Suppressor macrophage treated with lipopolysaccharide for 1 hour (primary cell): ENCODE measurements around the gene IL1RL1.

Experiments used
- DNase-seq, 3 donors: peaks; one replicate each; pipeline ENCODE4 v3.0.0-alpha.2; 2020 to 2022

Gene IL1RL1

DNA sequence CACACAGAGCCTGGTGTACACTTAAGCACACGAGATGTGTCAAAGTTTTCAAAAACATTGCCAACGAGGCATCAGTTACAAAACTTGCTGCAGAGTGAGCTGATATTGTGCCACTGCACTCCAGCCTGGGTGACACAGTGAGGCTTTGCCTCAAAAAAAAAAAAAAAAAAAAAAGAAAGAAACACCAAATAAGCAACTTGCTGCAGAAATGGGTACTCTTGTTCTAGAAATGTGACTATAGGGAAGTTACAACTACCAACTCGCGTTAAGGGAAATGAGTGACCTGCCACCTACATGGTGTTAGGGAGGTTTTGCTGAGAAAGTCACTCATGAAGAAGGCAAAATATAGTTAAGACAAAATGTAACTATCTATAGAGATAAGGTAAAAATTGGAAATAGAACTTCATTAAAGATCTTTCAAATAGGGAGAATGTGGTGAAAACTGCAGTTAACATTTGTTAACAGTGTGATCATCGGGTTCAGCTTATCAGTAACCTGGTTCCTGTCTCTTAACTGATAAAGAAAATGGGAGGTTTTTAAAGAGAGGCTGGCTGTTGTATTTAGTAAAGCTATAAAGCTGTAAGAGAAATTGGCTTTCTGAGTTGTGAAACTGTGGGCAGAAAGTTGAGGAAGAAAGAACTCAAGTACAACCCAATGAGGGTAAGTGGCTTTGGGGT, at the start of gene IL1RL1:
Gene IL1RL1 (plus strand): TSS at position 600 of the 677 bp plus-strand sequence. CDS start 26,702 bp downstream, outside the sequence.
- peak; percentile 49 to 77 (median 68) for DNase-seq

DNA sequence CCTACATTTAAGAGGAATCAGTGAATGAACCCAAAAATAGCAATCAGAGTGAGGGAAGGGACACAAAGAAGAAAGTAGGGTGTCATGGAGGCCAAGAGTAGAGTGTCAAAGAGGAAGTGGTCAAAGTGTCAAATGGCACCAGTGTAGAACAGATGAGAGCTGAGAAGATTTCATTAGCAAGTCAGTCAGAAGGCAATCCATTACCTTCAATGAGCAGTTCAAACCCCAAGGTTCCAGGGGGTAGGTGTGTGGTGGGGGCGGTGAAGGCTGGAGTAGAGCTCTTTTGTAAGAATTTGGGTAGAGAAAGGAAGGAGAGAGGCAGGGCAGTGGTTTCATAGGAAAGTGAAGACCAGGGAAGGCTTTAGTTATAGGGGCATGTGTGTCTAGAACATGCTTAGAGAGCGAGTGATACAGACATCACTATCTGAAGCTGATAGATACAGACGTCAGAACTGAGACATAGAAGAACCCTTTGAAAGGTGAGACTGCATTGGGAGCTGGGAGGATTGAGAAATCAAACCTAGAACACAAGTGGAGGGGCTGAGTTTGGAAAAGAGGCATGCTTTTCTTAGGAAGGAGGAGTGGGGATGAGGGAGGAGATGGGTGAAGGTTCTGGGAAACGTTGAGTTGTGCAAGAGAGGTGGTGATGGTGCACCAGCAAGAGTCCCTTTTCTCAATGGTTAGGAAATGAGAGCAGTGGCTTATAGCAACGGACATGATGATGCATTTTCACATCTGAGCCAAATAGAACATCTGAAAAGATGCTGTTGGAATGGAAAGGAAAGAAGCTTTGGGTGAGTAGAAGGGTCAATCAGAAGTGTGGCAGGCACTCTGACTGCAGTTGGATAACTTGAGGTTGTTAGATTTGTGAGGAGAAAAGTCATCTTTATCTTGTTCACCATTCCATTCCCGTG, 48.9 kb upstream of the IL1RL1 start:
- DNase-seq = no peak

DNA sequence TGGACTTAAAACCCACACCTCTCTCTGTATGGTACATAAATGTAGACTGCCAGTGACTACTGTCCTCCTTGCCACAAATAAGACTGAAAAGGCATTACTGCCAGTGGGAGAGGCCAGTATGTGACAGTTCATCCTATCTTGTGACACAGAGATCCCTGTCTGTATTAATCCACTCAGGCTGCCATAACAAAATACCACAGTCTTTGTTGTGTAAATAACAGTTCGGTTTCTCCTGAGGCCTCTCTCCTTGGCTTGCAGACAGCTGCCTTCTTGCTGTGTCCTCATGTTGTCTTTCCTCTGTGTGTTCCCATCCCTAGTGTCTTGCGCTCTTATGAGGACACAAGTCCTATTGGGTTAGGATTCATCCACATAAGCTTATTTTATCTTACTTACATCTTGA, 46.4 kb upstream of the IL1RL1 start:
- no peak for DNase-seq

DNA sequence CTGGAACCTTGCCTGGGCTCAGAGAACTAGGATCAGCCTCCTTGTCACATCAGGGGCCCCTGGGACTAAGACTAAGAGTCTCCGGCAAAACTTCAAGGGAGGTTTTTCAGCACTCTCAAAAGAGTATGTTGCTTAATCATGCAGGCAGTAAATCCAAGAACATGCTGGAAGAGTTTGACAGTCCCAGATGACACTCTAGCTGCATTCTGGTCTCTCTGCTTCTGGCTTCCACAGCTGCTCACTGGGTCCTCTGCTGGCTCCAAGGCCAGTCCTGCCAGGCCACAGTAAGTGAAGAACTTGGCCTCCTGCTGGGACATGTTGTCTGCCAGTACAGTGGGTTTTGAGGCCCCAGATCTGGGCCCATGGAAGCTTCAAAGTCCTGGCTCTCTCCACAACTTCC, 45.2 kb upstream of the IL1RL1 start:
- no peak for DNase-seq

DNA sequence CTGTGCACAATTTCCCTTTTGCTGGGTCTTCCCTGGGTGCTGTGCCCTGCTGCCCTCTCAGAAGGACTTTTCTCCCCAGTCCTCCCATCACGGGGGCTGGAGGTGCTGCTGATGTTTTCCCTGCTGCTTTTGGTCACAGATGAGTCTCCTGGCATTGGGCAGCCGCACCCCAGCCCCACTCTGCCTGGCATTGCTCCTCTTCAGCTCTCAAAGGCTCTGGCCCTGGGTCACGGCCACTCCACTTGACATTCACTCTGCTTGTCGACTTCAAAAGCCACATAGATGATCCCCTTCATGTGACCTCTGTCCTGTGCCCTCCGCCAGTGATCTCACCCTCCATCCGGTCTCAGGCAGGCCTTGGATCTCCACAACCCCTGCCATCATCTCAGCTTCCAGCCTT, 43.6 kb upstream of the IL1RL1 start:
- DNase-seq = no peak

DNA sequence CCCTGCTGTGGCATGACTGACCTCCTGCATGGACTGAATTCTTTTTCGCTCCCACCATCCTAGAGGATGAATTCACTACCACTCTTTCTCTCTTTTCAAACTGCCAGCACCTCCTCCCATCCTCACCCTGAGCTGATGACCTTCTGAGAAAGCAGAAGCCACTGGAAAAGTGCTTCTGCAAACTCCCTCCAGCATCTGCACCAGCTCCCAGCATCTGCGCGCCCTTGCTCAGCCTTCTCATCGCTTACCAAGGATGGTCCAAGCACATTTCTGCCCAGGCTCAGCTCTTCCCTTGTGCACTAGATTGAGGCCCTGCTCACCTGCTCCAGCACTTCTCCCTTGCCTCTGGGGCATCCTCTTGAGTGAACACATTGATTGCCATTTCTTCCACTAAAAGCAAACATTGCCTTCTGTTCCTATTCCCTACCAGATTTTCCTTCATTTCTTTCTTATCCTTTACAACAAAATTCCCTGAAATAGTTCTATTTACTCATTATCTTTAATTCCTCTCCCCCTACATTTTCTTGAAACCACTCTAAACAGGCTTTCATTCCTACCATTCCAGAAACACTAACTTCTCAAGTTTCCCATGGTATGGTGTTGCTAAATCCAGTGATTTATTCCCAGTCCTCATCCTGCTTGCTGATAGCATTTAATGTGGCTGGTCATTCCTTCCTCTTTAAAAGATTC, 42.7 kb upstream of the IL1RL1 start:
- DNase-seq = no peak

DNA sequence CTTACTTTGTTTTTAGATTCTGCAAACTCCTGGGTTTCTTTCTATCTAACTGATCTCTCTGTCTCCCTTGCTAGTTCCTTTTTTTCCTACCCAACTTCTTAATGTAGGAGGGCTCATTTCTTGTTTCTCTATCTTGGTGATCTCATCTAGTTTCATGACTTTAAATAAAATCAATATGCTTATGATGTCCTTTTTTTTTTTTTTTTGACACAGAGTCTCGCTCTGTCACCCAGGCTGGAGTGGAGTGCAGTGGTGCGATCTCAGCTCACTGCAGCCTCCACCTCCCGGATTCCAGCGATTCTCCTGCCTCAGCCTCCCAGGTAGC, 42.2 kb upstream of the IL1RL1 start:
- peak; percentile 32 to 82 (median 72) for DNase-seq

DNA sequence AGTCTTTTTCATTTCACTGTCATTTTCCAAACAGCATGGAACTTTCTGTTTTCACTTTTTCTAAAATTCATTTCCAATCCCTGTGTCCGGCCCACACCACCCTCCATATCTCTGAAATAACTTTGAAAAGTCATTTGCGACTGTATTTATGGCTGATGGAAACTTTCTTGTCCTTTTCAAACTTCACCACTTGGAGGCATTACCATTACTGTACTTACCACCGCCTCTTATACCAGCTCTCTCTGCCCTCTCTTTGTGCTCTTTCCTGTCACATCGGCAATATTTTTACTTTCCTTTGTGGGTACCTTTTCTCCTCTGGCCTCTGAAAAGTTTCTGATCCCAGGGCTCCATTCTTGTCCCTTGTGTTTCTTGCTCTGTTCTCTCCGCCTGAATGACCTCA, 39.5 kb upstream of the IL1RL1 start:
- no peak for DNase-seq

DNA sequence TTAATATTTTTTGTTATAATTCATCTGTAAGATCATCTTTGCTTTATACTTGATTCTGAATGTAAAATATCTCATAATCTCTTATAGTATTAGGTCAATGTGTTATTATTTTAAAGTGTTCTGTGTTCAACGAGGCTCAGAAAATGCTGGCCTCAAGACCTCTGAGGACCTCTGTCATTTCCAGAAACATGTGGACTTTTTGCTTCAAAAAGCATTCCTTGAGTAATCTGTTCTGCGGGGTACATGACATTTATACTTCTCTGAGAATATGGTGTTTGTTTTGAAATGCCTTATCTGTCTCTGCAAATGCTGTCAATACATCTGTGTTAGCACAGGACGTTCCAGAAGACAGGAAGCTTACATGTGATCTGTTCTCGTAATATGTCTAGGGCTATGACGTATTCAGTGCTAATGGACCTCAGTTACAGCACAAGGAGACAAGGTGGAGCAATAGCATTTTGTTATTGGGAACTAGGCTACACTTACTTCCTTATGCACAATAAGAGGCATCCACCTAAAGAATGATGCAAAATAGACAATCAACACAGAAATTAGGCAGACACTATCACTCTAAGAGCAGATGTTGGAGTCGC, 37.6 kb upstream of the IL1RL1 start:
- peak; percentile 31 to 66 (median 61) for DNase-seq

DNA sequence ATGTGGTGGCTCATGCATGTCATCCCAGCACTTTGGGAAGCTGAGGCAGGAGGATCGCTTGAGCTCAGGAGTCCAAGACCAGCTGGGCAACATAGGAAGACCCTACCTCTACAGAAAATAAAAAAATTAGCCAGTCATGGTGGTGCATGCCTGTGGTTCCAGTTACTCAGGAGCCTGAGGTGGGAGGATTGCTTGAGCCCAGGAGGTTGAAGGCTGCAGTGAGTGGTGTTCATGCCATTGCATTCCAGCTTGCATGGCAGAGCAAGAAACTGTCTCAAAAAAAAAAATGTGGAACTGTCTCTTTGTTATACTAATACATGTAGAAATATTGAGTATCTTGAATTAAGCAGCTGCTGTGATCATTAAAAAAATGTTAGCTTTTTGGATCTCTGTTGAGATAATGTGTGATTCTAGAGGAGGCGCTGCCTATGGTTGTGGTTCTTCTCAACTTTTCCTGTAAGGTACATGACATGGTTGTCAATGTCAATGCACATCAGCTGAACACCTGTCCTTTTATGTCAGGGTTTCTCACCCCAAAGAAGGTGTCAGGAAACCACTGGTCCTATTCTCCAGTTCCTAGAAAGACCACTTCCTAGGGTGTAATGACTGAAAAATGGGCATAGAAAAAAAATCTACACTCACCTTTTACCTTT, 34.7 kb upstream of the IL1RL1 start:
- DNase-seq = no peak

DNA sequence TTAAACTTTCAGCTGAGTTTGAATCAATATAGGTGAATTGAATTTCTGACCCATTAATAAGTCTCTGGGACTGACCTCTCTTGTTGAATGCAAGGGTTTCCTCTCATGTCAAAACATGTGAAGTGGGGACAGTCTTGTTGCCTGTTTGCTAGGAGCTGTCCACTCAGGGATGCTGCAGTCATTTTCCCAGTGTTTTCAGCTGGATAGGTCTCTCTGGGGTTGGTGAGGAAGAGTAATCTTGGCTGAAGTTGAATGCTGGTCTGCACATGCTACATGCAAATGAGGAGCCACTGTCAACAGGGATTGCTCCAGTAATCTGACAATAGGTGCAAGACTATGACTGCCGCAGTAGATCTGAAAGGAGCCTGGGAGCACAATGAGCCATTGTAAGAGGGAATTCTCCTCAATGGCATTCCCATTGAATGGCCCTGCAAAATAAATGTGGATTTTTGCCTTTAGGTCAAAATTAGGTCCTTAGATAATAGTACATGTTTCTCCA, 34.1 kb upstream of the IL1RL1 start:
- no peak for DNase-seq

DNA sequence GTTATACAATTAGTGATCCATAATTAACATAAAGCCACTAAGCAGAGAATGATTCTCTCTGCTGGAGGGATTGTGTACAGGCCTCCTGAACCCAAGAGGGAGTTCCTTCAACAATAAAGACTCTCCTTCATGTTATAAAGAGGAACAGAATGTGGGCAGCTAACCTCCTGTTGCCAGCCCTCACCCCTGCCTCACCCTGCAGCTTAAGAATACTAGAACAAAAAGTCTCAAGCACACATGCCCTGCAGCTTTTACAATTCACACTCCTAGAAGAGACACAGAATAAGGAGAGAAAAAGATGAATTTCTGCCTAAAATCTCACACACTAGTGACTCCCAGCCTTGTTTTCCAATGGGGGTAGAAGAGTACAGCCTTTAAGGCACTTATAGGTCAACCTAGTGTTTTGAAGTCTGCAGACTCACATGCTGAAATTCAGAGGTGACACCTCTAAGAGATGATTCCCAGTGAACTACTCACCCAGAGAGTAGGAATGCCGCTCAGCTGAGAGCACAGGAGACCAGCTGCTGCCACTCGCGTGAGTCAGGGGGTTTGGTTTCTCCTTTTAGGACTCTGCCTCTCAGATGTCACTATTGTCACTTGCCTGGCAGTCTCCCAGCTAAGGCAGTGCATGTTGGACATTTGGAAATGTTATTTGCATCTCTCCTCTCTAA, 32.5 kb upstream of the IL1RL1 start:
- peak; percentile 36 to 43 (median 43) for DNase-seq

DNA sequence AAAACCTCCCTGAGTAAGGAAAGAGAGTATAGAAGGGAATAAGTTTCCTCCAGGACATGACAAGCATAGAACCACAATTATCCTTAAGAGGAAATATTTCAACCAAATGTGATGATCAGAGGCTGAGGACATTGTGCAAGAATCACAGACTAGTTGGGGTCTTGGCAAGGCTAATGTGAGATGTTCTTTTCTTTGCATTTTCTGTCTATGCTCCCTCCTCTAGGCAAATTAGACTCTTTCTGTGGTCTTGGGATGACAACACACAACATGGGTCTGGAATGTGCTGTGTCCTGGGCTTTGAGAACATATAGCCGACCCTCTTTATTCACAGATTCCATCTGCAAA, 32.0 kb upstream of the IL1RL1 start:
- no peak for DNase-seq

DNA sequence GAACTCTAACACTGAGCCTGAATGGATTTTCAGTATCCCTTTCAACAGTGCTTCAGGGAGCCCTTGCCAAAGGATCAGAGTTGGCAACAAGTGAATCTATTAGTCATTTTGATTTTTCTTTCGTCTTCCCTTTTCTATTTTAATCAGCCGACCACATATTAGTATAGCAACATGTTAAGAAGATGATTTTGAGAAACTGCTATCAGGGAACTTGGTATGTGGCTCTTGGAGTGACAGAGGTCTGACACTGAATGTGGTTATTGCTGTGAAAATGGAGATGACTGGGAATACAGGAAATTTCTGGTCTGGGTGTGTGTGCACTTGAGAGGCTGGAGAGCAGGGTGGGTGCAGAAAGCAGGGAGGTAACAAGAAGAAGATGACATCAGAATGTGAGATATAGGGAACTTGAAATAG, 28.7 kb upstream of the IL1RL1 start:
- peak; percentile 33 to 71 (median 69) for DNase-seq

DNA sequence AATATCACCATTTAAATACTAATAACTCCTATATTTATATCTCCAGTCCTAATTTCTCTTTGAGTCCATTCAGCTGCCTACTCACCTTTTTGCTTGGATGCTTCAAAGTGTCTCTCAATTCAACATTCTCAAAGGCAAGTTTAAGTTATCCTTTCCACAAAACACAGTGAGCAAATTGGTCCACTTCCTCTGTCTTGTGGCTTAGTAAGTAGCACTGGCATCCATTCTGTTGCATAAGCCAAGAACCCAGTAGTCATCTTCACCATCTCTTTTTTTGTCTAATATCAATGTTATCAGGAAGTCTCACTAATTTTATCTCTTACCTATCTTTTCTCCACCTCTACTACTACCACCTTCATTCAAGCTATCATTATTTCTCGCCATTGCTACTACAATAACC, 27.4 kb upstream of the IL1RL1 start:
- DNase-seq = peak; percentile 18 to 39 (median 38)

DNA sequence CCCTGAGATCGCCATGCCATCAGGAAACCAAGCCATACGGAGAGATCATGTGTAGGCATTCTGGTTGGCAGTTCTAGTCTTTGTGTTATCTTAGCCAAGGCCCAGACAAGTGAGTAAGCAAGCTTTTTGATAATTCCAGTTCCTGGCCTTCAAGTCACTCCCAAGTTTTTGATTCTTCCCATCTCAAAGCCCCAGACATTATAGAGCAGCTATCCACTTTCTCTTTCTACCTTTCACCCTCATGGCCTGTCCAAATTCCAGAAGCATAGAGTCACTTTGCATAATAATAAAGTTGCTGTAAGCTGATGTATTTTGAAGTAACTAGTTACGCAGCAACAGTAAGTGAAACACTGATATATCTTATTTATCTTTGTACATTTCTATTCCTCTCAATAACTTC, 26.8 kb upstream of the IL1RL1 start:
- no peak for DNase-seq

DNA sequence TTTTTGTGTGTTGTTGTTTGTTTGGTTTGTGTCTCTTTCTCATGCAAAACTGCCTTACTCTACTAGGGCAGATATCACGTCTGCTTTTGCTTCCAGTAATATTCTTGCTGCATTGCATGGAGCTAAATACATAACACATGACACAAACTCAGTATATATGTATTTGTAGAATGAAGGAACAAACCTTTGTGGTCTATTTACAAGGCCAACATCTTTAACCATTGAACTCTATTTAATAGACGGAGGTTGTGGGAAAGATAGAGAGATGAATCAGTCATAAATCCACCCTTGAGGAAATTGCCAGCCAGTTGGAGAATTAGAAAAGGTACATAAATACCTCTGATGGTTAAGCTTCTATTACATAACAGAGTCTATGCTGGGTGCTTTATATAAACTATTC, 26.0 kb upstream of the IL1RL1 start:
- DNase-seq = no peak

DNA sequence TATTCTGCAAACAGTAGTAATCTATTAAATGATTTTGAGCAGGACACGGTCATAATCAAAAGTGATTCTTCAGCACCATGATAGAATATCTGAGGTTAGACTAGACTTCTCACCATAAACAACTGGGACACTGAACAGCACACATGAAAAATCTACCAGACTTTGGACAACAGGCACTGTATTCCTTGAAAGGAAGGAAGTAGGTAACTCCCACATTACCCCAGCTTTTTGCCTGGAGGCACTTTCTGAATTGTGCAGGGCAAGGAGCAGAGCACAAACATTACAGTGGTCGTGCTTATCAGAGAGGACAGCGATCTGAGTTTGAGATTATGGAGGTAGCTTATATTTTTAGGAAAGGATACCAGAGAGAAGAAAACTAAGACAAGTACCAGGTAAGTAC, 25.3 kb upstream of the IL1RL1 start:
- DNase-seq = no peak

DNA sequence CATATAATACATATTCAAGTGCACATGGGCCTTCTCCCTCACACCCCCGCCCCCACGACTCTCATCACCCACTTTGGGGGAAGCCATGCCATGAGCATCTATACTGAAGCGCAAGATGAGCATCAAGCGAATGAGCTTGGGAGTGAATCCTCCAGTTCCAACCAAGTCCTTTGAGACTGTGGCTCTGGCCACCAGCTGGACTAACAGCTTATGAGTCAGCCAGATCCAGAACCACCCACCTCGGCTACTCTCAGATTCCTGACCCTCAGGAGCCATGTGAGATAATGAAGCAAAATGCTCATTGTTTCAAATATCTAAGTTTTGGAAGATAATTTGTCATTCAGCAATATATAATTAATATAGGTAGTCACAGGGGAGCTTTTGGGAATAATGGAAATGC, 22.2 kb upstream of the IL1RL1 start:
- peak in 1 of 3 donors; percentile 26 for DNase-seq

DNA sequence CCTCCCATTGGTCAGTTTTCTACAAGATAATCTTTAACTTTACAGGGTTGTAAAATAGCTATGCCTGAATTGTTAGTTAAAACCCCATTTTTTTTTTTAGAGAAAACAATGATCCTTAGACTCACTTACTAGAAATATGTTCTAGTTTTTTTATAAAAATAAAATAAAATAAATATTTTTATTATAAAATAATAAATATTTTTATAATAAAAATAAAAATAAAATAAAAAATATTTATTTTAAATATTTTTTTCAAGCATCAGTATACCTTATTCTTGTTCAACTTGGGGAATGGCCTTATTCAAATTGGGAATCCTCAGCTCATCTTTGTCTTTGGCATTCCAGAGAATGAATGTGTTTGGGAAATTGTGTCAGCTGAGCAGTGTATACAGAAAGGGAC, 20.8 kb upstream of the IL1RL1 start:
- no peak for DNase-seq

DNA sequence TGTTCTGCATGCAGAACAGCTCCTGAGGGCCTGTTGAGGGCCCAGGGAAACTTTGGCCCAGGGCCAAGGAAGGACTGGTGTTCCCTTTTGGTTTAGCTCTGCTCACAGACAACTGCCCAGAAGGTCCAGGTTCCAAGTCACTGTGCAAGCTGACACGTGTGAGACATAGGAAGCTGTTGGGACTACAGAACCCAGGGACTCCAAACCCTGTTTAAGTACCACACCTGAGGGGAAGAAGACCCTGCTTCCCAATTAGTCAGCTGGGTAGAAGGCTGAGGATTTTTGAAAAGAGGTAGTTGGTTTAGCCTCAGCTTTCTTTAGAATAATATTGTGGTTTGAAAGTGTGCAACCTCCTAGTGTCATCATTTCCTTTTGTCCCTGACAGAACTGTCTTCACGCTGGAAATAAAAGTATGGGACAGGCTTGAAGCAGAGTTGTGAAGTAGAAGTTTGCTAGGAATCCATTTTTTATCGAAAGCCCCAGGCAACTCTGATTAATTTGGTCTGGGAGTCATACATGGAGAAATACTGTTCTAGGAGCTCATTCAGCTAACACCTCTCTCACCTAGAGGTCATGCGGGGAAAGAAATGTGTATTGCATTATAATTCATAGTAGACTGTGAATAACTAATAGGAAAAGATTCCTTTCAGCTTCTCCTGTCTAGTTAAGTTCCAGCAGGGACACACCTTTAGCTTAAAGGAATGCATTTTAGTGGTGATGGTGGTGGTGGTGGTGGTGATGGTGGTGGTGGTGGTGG, 19.9 kb upstream of the IL1RL1 start:
- DNase-seq = peak; percentile 58 to 69 (median 62)
